Testis (tissue), 2 donors: ENCODE measurements around the gene C2orf92.

Source experiments
- CTCF ChIP-seq, 3 experiments: fragments of 450-650 bp in 2 of 3; fragments of 200-600 bp in 1 of 3; sonication (generic) in 1 of 3; IDR thresholded peaks; one replicate each; pipeline ENCODE4 v1.5.1; 2016 to 2019; ENCODE audit warnings: antibody characterized with exemption in 3 of 3, mild to moderate bottlenecking in 2 of 3, moderate library complexity in 1 of 3
- POLR2A ChIP-seq: fragments of 450-650 bp; IDR thresholded peaks from one replicate; pipeline ENCODE4 v1.6.1; 2017; ENCODE audit warnings: antibody characterized with exemption, mild to moderate bottlenecking, moderate library complexity

GRCh38 chr2:97743913-97744312, 74.4 kb downstream of the C2orf92 start:
- TF ChIP-seq POLR2A = no peak
- no peak for TF ChIP-seq CTCF (IDR thresholded peaks at IDR 0.05)
